ENCODE measurements around the gene NEAT1. TPM values are rescaled to one million over a fixed set of nuclear protein-coding genes. Genes with fewer than 3 reads are reported as not detected.

The NEAT1 gene
- total and polyA plus RNA-seq, 9 of the 15 experiments (the other 6 are each of a cell fraction or from before 2014, with no cell fraction given) = 20.1 to 389 (median 62.8) TPM

- TF ChIP-seq TARDBP (IDR thresholded peaks at IDR 0.05) = peak; percentile 92
- TF ChIP-seq, protein P1, sequence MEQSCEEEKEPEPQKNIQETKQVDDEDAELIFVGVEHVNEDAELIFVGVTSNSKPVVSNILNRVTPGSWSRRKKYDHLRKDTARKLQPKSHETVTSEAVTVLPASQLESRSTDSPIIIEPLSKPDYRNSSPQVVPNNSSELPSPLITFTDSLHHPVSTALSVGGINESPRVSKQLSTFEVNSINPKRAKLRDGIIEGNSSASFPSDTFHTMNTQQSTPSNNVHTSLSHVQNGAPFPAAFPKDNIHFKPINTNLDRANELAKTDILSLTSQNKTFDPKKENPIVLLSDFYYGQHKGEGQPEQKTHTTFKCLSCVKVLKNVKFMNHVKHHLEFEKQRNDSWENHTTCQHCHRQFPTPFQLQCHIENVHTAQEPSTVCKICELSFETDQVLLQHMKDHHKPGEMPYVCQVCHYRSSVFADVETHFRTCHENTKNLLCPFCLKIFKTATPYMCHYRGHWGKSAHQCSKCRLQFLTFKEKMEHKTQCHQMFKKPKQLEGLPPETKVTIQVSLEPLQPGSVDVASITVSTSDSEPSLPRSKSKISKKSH (CRISPR knock-in tag; IDR thresholded peaks at IDR 0.05) = no peak
- TF ChIP-seq, protein P2, sequence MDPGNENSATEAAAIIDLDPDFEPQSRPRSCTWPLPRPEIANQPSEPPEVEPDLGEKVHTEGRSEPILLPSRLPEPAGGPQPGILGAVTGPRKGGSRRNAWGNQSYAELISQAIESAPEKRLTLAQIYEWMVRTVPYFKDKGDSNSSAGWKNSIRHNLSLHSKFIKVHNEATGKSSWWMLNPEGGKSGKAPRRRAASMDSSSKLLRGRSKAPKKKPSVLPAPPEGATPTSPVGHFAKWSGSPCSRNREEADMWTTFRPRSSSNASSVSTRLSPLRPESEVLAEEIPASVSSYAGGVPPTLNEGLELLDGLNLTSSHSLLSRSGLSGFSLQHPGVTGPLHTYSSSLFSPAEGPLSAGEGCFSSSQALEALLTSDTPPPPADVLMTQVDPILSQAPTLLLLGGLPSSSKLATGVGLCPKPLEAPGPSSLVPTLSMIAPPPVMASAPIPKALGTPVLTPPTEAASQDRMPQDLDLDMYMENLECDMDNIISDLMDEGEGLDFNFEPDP (CRISPR knock-in tag; IDR thresholded peaks at IDR 0.05) = no peak
- TF ChIP-seq, protein P3, sequence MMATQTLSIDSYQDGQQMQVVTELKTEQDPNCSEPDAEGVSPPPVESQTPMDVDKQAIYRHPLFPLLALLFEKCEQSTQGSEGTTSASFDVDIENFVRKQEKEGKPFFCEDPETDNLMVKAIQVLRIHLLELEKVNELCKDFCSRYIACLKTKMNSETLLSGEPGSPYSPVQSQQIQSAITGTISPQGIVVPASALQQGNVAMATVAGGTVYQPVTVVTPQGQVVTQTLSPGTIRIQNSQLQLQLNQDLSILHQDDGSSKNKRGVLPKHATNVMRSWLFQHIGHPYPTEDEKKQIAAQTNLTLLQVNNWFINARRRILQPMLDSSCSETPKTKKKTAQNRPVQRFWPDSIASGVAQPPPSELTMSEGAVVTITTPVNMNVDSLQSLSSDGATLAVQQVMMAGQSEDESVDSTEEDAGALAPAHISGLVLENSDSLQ (IDR thresholded peaks at IDR 0.05) = 0 out of 2 replicates have a peak, but pooled peaks have one; percentile 1
- TF ChIP-seq NONO (IDR thresholded peaks at IDR 0.05; ENCODE audit: low read depth in 2 of 2, low read length in 1 of 2) = no peak; a peak in 1 of 4 replicates
- no peak for TF ChIP-seq REST (IDR thresholded peaks at IDR 0.05; ENCODE audit: borderline replicate concordance)
- TF ChIP-seq REST (CRISPR knock-in tag; IDR thresholded peaks at IDR 0.05; ENCODE audit: low read depth) = 0 out of 2 replicates have a peak, but pooled peaks have one; percentile 53
- peak in 1 of 3 experiments; percentile 46; a peak in 1 of 6 replicates for TF ChIP-seq ZBTB11 (CRISPR knock-in tag; IDR thresholded peaks at IDR 0.05)
- TF ChIP-seq RAD51 (IDR thresholded peaks at IDR 0.05; ENCODE audit: borderline replicate concordance, low read depth) = no peak
Measured at GRCh38 chr11:65386307-65387140, 36.1 kb upstream of the NEAT1 start, which contains the start of gene FRMD8 (continued).

All from K562 (cell line).